HCT116 (cell line): ENCODE results near the gene TMEM132C. TPM values are rescaled to one million over a fixed set of nuclear protein-coding genes. Genes with fewer than 3 reads are reported as not detected.

Experiments used
- ATAC-seq: fragments of 200-7000 bp; cut with Tn5 transposase; 2 replicates; pipeline ENCODE4 v1.9.1; 2020; ENCODE audit warnings: mild to moderate bottlenecking, moderate library complexity
- BruUV-seq: library from RNA; stranded (reverse); fragments of 400-500 nt; replicated peaks from 2 replicates; lab custom pipeline; 2021; lab: Mats Ljungman, UMichigan
- CTCF ChIA-PET: fragments of 300-600 bp; sonication (Branson Sonifier 250); formaldehyde crosslinking; loops from one replicate; lab custom pipeline; 2021; ENCODE audit warnings: antibody characterized with exemption; lab: Charles Lee
- POLR2A ChIA-PET: fragments of 300-600, 350-600 bp; sonication (Branson Sonifier 250); formaldehyde crosslinking; loops from one replicate; lab custom pipeline; 2021; ENCODE audit warnings: antibody characterized with exemption; lab: Charles Lee
- RAD21 ChIA-PET, 2 experiments: fragments of 300-600 bp; sonication (Branson Sonifier 250); formaldehyde crosslinking; loops; one replicate each; lab custom pipeline; 2023; ENCODE audit warnings: low total read pairs in 2 of 2; ENCODE audit not compliant: uncharacterized antibody in 2 of 2, unreplicated experiment in 2 of 2, low non-redundant PET in 1 of 2; lab: Charles Lee
- DNase-seq: peaks from one replicate; pipeline ENCODE4 v3.0.0-alpha.2; 2010; ENCODE audit warnings: low read depth, low spot score
- H2AFZ ChIP-seq: fragments of 200-600 bp; shearing (Covaris generic), sonication (generic); 2 replicates; pipeline ENCODE4 v1.6.1; 2017; ENCODE audit warnings: low read depth, mixed run types, mixed read lengths, antibody characterized with exemption, low read length; ENCODE audit not compliant: poor library complexity, severe bottlenecking
- H3K27ac ChIP-seq: 2 replicates; pipeline ENCODE4 v1.5.1; 2012; ENCODE audit warnings: low read depth, low read length
- H3K27me3 ChIP-seq: fragments of 200-600 bp; sonication (generic); 2 replicates; pipeline ENCODE4 v1.6.1; 2016; ENCODE audit warnings: mixed run types, low read length, mixed read lengths; ENCODE audit not compliant: insufficient read depth
- H3K36me3 ChIP-seq, 2 experiments: fragments of 200-500 bp in 1 of 2; fragments of 200-600 bp in 1 of 2; sonication (Bioruptor generic) in 1 of 2; sonication (generic) in 1 of 2; 2 replicates each; pipeline versions ENCODE4 v1.5.1 to v1.6.1; 2014 to 2016; ENCODE audit warnings: low read length in 2 of 2, inconsistent platforms in 1 of 2, mixed read lengths in 1 of 2, mixed run types in 1 of 2; ENCODE audit not compliant: insufficient read depth in 2 of 2, control insufficient read depth in 1 of 2
- H3K4me1 ChIP-seq, 2 experiments: fragments of 200-600 bp in 1 of 2; sonication (generic) in 1 of 2; 2 replicates each; pipeline versions ENCODE4 v1.5.1 to v1.6.1; 2012 to 2017; ENCODE audit warnings: low read length in 2 of 2, inconsistent platforms in 1 of 2, mild to moderate bottlenecking in 1 of 2, mixed read lengths in 1 of 2, mixed run types in 1 of 2, moderate library complexity in 1 of 2; ENCODE audit not compliant: insufficient read depth in 2 of 2, control insufficient read depth in 1 of 2
- H3K4me2 ChIP-seq: fragments of 200-600 bp; sonication (generic); 2 replicates; pipeline ENCODE4 v1.6.1; 2017; ENCODE audit warnings: mixed run types, low read length, mixed read lengths
- H3K4me3 ChIP-seq, 2 experiments: fragments of 200-600 bp in 1 of 2; sonication (generic) in 1 of 2; replicated peaks in 1 of 2; 2 replicates each; pipeline ENCODE4 v1.5.1; 2011 to 2016; ENCODE audit warnings: low read length in 2 of 2, control low read depth in 1 of 2, low read depth in 1 of 2, mild to moderate bottlenecking in 1 of 2, mixed read lengths in 1 of 2, mixed run types in 1 of 2
- H3K79me2 ChIP-seq: fragments of 200-600 bp; sonication (generic); 2 replicates; pipeline ENCODE4 v1.6.1; 2017; ENCODE audit warnings: mild to moderate bottlenecking, mixed run types, low read length, moderate library complexity, mixed read lengths; ENCODE audit not compliant: insufficient read depth
- H3K9ac ChIP-seq: fragments of 200-600 bp; sonication (generic); 2 replicates; pipeline ENCODE4 v1.6.1; 2016; ENCODE audit warnings: low read length, mixed read lengths
- H3K9me2 ChIP-seq: fragments of 200-600 bp; sonication (generic), shearing (Covaris generic); 2 replicates; pipeline ENCODE4 v1.6.1; 2017; ENCODE audit warnings: mixed run types, mild to moderate bottlenecking, moderate library complexity; ENCODE audit not compliant: insufficient read depth
- H3K9me3 ChIP-seq, 2 experiments: fragments of 200-500 bp in 1 of 2; fragments of 200-600 bp in 1 of 2; sonication (Bioruptor generic) in 1 of 2; sonication (generic) in 1 of 2; 2 replicates each; pipeline ENCODE4 v1.6.1; 2014 to 2017; ENCODE audit warnings: low read length in 2 of 2, mixed read lengths in 2 of 2, inconsistent platforms in 1 of 2, low read depth in 1 of 2, mild to moderate bottlenecking in 1 of 2, mixed run types in 1 of 2, moderate library complexity in 1 of 2; ENCODE audit not compliant: control insufficient read depth in 1 of 2, insufficient read depth in 1 of 2
- H4K20me1 ChIP-seq: fragments of 200-600 bp; sonication (generic), shearing (Covaris generic); 2 replicates; pipeline ENCODE4 v1.6.1; 2017; ENCODE audit warnings: mixed run types, mild to moderate bottlenecking, moderate library complexity; ENCODE audit not compliant: insufficient read depth
- CEBPB ChIP-seq: IDR thresholded peaks from 2 replicates; pipeline ENCODE4 v1.6.1; 2012; ENCODE audit warnings: low read depth
- CTCF ChIP-seq, 3 experiments: fragments of 200-600 bp in 1 of 3; sonication (generic) in 1 of 3; IDR thresholded peaks in 2 of 3; conservative IDR thresholded peaks in 1 of 3; 2 replicates each; pipeline ENCODE4 v1.5.1; 2012 to 2017; ENCODE audit warnings: low read depth in 2 of 3, low read length in 2 of 3, antibody characterized with exemption in 1 of 3, borderline replicate concordance in 1 of 3, control low read depth in 1 of 3, mild to moderate bottlenecking in 1 of 3, mixed read lengths in 1 of 3, mixed run types in 1 of 3, moderate library complexity in 1 of 3; ENCODE audit not compliant: insufficient read depth in 1 of 3
- ELF1 ChIP-seq: IDR thresholded peaks from 2 replicates; pipeline ENCODE4 v1.6.1; 2012; ENCODE audit warnings: low read depth, borderline replicate concordance
- EZH2 ChIP-seq: fragments of 200-600 bp; sonication (generic); IDR thresholded peaks from 2 replicates; pipeline ENCODE4 v1.6.1; 2017; ENCODE audit warnings: antibody characterized with exemption, mixed run types
- EZH2phosphoT487 ChIP-seq: fragments of 200-600 bp; IDR thresholded peaks from 2 replicates; pipeline ENCODE4 v1.6.1; 2018; ENCODE audit warnings: antibody characterized with exemption, borderline replicate concordance
- FOSL1 ChIP-seq: IDR thresholded peaks from 2 replicates; pipeline ENCODE4 v1.6.1; 2012; ENCODE audit warnings: low read depth
- JUND ChIP-seq: IDR thresholded peaks from 2 replicates; pipeline ENCODE4 v1.6.1; 2012
- MAX ChIP-seq: IDR thresholded peaks from 2 replicates; pipeline ENCODE4 v1.6.1; 2012
- POLR2A ChIP-seq: IDR thresholded peaks from 2 replicates; pipeline ENCODE4 v1.7.0; 2011; ENCODE audit warnings: borderline replicate concordance; ENCODE audit not compliant: insufficient read depth, insufficient read length; ENCODE audit errors: extremely low read depth
- POLR2AphosphoS5 ChIP-seq: IDR thresholded peaks from 2 replicates; pipeline ENCODE4 v1.6.1; 2011; ENCODE audit warnings: mild to moderate bottlenecking, low read depth, low read length, moderate library complexity
- REST ChIP-seq: IDR thresholded peaks from 2 replicates; pipeline ENCODE4 v1.6.1; 2012; ENCODE audit warnings: low read depth
- SIN3A ChIP-seq: IDR thresholded peaks from 2 replicates; pipeline ENCODE4 v1.6.1; 2012; ENCODE audit warnings: low read depth
- SP1 ChIP-seq: IDR thresholded peaks from 2 replicates; pipeline ENCODE4 v1.6.1; 2012; ENCODE audit warnings: low read depth
- SRF ChIP-seq: IDR thresholded peaks from 2 replicates; pipeline ENCODE4 v1.6.1; 2012; ENCODE audit warnings: low read depth
- TCF7L2 ChIP-seq: IDR thresholded peaks from 2 replicates; pipeline ENCODE4 v1.7.0; 2011; ENCODE audit warnings: borderline replicate concordance, inconsistent platforms; ENCODE audit not compliant: insufficient read depth, insufficient read length; ENCODE audit errors: extremely low read depth
- YY1 ChIP-seq: IDR thresholded peaks from 2 replicates; pipeline ENCODE4 v1.6.1; 2011; ENCODE audit warnings: low read length, low read depth, moderate library complexity, mild to moderate bottlenecking; ENCODE audit not compliant: insufficient replicate concordance; ENCODE audit errors: extremely low read depth
- ZBTB33 ChIP-seq: IDR thresholded peaks from 2 replicates; pipeline ENCODE4 v1.6.1; 2011; ENCODE audit warnings: mild to moderate bottlenecking, low read length, moderate library complexity; ENCODE audit not compliant: insufficient replicate concordance; ENCODE audit errors: extremely low read depth
- ZFX ChIP-seq: fragments of 450-650 bp; IDR thresholded peaks from 2 replicates; pipeline ENCODE4 v1.6.1; 2017
- ZNF274 ChIP-seq: fragments of 200-500 bp; sonication (Bioruptor generic); IDR thresholded peaks from 2 replicates; pipeline ENCODE4 v1.6.1; 2014; ENCODE audit warnings: mild to moderate bottlenecking, low read depth, low read length, inconsistent platforms
- intact Hi-C: fragments of 100-400 bp; cut with micrococcal nuclease; formaldehyde crosslinking; loops from 2 replicates; pipeline ENCODE4 v1.10.0; 2022
- total RNA-seq: library from RNA; stranded (reverse); gene quantifications from one replicate; pipeline ENCODE4 v1.2.1, GENCODE V29; 2021; ENCODE audit not compliant: unreplicated experiment

TMEM132C gene
- total RNA-seq, 1 experiment from 2014 or later, result not detected

GRCh38 chr12:128399253-128399652, 132.3 kb downstream of the TMEM132C start:
- Histone ChIP-seq H3K4me3 (no peak overlapping the region), H3K4me1 (no peaks in the 10 kb centered on the region), H3K9me3 (peaks cover 7 to 14% of the 10 kb centered on the region in 2 experiments; a peak in 2 of 4 replicates), H4K20me1 (no peaks in the 10 kb centered on the region), H3K36me3 (no peaks in the 10 kb centered on the region), H3K9ac (no peak overlapping the region), H3K4me2 (no peak overlapping the region), H3K9me2 (no peaks in the 10 kb centered on the region), H3K27me3 (no peaks in the 10 kb centered on the region), H3K79me2 (no peaks in the 10 kb centered on the region), H2AFZ (no peak overlapping the region), H3K27ac (no peak overlapping the region)
- intact Hi-C loops, result no loop called here
- DNase-seq (no peak), ATAC-seq (no peak)
- ChIA-PET RAD21 (no interaction called here), CTCF (no interaction called here), POLR2A (no interaction called here)
- TF ChIP-seq ZNF274 (no peak), ZFX (no peak), EZH2phosphoT487 (no peak), SIN3A (no peak), ZBTB33 (no peak), ELF1 (no peak), SP1 (no peak), TCF7L2 (no peak), FOSL1 (no peak), YY1 (no peak), CTCF (IDR thresholded peaks at IDR 0.05 in 2 of 3, conservative IDR thresholded peaks at IDR 0.05 in 1 of 3; ENCODE audit: borderline replicate concordance in 1 of 3, insufficient read depth in 1 of 3, low read depth in 2 of 3, low read length in 2 of 3) (no peak), CEBPB (no peak), SRF (no peak), JUND (no peak), MAX (no peak), POLR2AphosphoS5 (no peak), REST (no peak), POLR2A (no peak), EZH2 (no peak)
- BruUV-seq, result no TSS peak
